Fibroblast of peridontal ligament (primary cell): ENCODE results near the gene MSANTD1.

Source experiments
- DNase-seq: peaks from one replicate; pipeline ENCODE4 v3.0.0-alpha.2; 2010; ENCODE audit errors: extremely low read depth

MSANTD1 gene

DNA sequence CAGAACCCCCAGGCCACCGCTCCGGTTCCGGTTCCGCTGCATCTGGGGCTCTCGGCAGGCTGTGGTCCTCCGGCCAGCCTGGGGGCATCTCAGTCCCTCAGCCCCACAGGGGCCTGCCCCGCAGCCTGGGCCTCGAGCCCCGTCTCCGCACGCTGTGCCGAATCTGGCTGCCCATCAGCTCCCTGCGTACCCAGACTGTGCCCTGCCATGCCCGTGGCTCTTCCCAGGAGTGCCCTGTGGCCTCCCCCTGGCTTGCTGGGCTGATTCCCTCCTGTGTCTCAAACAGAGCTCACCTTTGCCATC is 830 bp upstream of the MSANTD1 start:
- no peak for DNase-seq

GRCh38 chr4:3249711-3250437 is 915 bp downstream of the MSANTD1 start:
- no peak for DNase-seq

DNA sequence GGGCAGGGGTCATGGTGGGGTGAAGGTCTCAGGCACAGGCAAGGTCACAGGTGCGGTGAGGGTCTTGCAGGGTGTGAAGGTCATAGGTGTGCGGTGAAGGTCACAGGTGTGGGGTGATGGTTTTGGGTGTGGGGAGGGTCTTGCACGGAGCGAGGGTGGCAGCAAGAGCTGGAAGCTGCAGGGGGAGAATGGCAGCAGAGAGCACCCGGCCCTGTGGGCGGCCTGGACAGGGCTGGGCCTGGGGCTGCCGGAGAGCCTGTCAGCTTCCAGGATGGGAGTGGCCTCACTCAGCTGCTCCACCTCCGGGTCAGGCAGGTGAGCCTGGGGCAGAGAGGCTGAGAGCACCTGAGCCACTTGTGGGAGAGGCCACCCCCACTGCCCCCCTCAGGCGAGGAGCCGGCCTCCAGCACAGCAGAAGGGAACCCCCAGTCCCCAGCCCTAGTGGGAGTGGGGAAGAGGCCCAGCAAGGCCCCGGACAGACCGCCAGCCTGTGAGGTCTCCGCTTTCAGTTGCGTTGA is 1.5 kb downstream of the MSANTD1 start:
- no peak for DNase-seq

- DNase-seq, result no peak
Measured at GRCh38 chr4:3250956-3251690, 2.2 kb downstream of the MSANTD1 start.

- no peak for DNase-seq
Measured at GRCh38 chr4:3251691-3252479, 2.9 kb downstream of the MSANTD1 start.

DNA sequence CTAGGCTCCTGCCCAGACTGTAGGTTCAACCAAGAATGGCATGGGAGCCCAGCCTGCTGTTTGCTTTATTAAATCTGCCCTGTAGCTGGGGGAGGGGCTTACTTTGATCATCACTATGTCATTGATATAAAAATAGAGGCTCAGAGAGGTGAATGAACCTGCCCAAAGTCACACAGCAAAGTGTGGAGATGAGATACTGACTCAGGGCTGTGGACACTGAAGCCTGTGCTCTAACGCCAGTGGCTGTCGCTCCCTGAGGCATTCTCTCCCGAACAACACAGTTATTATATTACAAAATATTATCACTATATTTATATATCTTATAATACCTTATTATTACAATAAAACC is 3.5 kb downstream of the MSANTD1 start:
- DNase-seq, result no peak

DNA sequence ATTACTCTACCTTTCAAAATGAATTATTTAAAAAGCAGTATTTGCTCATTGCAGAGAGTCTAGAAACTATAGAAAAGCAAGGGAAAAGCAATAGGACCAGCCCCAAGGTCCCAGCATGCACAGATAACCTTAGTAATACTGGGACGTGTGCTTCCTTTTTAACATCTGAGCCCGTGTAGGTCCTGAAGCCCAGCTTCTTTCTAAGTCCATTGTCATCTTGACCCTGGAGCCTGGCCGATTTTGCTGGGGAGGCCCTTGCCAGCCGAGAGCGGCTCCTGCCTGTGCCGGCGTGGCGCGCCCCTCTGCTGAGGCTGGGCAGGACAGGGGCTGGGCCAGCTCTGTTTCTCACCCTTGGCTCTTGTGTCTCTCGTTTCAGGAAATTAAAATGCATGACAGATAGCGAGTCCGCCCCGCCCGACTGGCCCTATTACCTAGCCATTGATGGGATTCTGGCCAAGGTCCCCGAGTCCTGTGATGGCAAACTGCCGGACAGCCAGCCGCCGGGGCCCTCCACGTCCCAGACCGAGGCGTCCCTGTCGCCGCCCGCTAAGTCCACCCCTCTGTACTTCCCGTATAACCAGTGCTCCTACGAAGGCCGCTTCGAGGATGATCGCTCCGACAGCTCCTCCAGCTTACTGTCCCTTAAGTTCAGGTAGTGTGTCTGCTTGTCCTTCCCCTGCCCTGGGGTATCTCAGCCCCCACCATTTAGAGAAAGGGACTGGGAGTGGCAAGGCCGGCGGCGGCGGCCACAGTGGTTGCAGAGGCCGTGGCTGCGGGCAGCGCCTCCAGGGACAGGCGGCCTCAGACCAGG is 4.1 kb downstream of the MSANTD1 start:
- no peak for DNase-seq

DNA sequence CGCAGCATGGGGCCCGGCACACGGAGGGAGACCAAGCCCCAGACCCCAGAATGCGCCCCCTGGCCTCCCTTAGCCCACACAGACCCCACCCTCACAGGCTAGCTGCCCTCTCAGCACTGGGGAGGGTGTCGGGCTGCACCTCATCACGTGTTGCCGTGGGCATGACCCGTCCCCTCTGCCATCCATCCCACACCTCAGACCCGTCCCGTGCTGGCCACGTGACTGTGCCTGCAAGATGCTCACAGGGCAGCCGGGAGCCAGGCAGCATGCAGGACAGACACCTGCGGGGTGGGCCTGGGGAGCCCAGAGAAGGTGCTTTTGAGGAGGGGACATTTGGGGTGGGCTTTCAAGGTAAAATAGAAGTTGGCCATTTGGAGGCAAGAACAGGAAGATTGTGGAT is 4.8 kb downstream of the MSANTD1 start:
- no peak for DNase-seq

- DNase-seq, result no peak
Measured at GRCh38 chr4:3254302-3255131, 5.6 kb downstream of the MSANTD1 start.

GRCh38 chr4:3255611-3256186 is 6.7 kb downstream of the MSANTD1 start:
- no peak for DNase-seq

DNA sequence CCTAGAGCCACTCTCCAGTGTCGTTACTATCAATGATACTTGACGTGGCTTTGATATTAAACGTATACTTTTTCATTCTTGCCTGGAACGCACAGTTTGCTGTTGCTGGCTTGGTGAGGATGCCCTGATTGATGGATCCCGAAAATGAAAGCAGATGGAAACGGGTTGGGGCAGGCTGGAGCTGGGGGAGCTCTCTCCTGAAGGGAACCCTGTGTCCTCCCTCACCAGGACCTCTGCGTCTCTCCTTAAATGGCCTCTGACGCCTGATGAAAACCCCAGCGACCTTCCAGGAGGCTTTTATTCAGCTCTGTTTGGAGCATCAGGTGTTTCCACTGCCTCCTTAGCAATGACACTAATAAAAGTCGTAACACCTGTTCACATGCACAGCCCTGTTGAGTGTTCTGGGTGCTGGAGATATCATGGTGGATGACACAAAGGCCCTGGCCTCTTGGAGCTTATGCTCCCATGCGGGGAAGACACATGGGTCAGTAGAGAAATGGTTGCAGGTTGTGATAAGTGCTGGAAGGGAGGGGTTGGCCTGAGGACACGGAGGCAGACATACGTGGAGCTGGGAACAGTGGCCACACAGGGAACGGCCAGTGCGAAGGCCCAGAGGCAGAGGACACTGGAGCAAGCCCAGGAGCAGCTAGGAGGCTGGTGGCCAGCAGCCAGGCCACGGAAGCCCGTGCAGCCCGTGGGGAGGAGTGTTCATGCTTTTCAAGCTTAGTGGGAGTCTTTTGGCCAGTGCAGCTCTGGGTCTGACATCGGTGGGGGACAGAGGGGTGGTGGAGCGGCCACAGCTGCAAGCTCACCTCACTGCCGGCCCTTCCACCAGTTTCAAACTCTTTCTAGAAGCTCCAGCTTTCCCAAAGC is 7.5 kb downstream of the MSANTD1 start:
- DNase-seq, result no peak

DNA sequence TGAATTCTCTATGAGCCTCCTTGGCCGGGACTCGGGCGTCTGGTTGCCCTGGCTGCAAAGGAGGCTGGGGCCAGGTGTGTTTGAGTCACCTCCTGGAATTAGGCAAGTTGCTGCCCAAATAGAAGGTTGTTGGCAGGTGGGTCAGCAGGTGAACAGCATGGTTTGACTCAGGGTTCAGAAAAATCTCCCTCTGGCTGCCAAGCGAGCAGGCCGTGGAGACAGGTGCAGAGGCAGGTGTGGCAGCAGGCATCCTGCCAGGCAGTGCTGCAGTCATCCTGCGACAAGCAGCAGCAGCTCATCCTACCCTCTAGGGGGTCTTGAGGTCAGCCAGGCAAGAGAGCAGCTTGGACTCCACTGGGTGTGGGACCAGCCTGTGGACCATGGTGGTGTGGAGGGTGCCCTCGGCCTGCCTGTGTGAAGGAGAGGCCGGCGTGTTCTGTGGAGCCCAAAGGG is 8.2 kb downstream of the MSANTD1 start:
- no peak for DNase-seq

DNA sequence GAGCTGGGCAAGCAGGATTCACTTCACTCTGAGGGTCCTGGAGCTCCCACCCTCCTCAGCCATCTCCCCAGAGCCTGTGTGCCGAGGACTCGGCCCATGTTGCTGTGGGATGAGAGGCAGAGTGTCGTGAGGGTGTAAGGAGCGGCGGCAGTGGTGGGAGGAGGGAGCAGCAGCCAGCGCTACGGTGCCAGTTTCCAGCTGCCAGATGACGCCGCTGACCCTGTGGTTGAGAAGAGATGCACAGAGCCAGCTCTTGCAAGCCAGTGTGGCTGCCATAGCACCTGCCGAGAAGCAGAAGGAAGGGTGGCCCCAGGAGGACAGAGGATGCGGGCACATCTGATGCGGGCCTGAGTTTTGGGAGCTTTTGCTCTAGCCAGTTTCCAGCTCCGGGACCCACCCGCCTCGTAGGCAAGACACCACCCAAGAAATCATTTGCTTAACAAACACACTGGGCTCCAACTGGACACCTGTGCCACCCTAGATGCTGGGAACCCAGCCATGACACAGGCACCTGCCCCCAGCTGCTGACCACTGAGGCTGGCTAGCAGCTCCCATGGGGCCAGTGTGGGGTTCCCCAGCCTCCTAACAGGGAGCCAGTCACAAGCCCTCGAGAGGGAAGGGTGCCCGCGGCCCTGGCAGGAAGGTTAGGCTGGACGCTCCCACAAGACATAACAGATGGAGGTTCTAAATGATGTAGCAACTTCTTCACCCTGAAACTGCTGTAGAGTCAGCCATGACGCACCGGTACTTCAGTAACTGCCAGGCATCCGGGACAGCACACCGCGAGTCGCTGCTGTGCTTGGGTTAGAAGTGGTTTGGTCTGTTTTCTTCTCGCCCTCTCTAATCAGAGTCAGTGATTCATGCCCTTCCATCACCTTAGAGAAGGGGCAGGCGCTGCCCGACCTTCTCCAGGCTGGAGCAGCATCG is 8.9 kb downstream of the MSANTD1 start:
- peak; percentile 46 for DNase-seq

GRCh38 chr4:3261411-3262207 is 12.7 kb downstream of the MSANTD1 start:
- no peak for DNase-seq

GRCh38 chr4:3262208-3263052 is 13.5 kb downstream of the MSANTD1 start:
- DNase-seq, result no peak

DNA sequence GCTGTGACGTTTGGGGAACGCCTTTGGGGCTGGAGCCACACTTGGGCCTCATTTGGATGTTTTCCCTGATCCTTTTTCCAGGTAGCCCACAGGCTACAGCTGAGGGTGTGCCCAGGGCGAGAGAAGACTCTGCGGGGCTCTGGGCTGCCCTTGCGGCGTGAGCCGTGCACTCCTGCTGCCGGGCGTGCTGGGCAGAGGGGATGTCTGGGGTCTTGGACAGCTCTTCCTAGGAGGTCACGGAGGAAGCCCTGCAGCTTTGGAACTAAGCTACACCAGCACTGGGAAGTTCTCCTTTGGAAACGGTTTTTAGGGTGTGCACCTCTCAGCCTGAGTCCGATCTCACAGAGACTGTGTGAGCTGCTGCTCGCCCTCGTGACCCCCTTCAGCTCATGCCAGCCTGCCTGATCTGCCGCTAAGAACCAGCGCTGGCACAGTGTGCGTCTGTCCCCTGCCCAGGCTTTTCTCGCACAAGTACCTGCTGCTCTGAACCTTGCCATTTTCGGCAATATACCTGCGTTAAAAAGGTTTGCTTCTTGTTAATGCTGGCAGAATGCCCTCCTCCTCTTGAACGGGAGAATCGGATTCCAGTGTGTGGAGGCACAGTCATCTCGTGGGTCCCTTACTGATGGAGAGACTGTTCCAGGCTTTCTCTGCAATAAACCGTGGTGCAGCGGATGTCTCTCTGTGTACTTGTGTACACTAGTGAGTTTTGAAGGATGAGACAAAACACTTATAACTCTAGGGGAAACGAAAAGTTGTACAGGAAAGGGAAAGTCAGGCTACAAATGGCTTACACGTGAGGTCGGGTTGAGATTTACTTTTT is 14.3 kb downstream of the MSANTD1 start:
- no peak for DNase-seq
